Testis (tissue), 3 donors: ENCODE results near the gene ZNF667. TPM values are rescaled to one million over a fixed set of nuclear protein-coding genes. Genes with fewer than 3 reads are reported as not detected.

Experiments
- DNase-seq: peaks from one replicate; pipeline ENCODE4 v3.0.0-alpha.2; 2019
- H3K27ac ChIP-seq, 2 donors: fragments of 200-600 bp; sonication (generic); one replicate each; pipeline ENCODE4 v1.5.1; 2019
- H3K27me3 ChIP-seq: fragments of 200-600 bp; sonication (generic); one replicate; pipeline ENCODE4 v1.5.1; 2019
- H3K36me3 ChIP-seq: fragments of 200-600 bp; sonication (generic); one replicate; pipeline ENCODE4 v1.5.1; 2017; ENCODE audit warnings: low read depth; ENCODE audit errors: missing control alignments
- H3K4me1 ChIP-seq: fragments of 200-600 bp; sonication (generic); one replicate; pipeline ENCODE4 v1.5.1; 2019
- H3K4me3 ChIP-seq, 2 donors: fragments of 200-600 bp; sonication (generic); one replicate each; pipeline ENCODE4 v1.5.1; 2017 to 2019
- H3K9me3 ChIP-seq: fragments of 200-600 bp; sonication (generic); one replicate; pipeline ENCODE4 v1.5.1; 2017
- POLR2A ChIP-seq: fragments of 450-650 bp; IDR thresholded peaks from one replicate; pipeline ENCODE4 v1.6.1; 2017; ENCODE audit warnings: antibody characterized with exemption, mild to moderate bottlenecking, moderate library complexity
- WGBS, 2 donors: methylation state at CpG; one replicate each; pipeline ENCODE4 v1.1.5; 2018; 5-methylcytosine and 5-hydroxymethylcytosine counted together
- intact Hi-C: fragments of 100-400 bp; cut with DNase I; formaldehyde crosslinking; loops from one replicate; pipeline ENCODE4 v1.15.1; 2023; ENCODE audit warnings: low total_unique reads
- polyA plus RNA-seq: library from polyadenylated mRNA; stranded (reverse); fragments of 350-450 nt; fragmentation: Illumina TruSeq; extraction: RNeasy Lipid Tissue Mini Kit (QIAGEN cat#74804); gene quantifications from one replicate; pipeline ENCODE4 v1.2.3, GENCODE V29; 2014; ENCODE audit warnings: low read depth, low replicate concordance; ENCODE audit not compliant: insufficient read depth
- total RNA-seq, 2 donors: library from RNA; depleted of rRNA; stranded (reverse); fragments of >200 nt; gene quantifications; one replicate each; pipeline ENCODE4 v1.2.3, GENCODE V29; 2016
- TF ChIP-seq, protein P1 (sequence below), 3 experiments: fragments of 450-650 bp in 2 of 3; fragments of 200-600 bp in 1 of 3; sonication (generic) in 1 of 3; IDR thresholded peaks; one replicate each; pipeline ENCODE4 v1.5.1; 2016 to 2019; ENCODE audit warnings: antibody characterized with exemption in 3 of 3, mild to moderate bottlenecking in 2 of 3, moderate library complexity in 1 of 3

ZNF667 gene
- total and polyA plus RNA-seq, 3 donors from 2014 or later = 7.6 to 16.5 (median 12.1) TPM

DNA sequence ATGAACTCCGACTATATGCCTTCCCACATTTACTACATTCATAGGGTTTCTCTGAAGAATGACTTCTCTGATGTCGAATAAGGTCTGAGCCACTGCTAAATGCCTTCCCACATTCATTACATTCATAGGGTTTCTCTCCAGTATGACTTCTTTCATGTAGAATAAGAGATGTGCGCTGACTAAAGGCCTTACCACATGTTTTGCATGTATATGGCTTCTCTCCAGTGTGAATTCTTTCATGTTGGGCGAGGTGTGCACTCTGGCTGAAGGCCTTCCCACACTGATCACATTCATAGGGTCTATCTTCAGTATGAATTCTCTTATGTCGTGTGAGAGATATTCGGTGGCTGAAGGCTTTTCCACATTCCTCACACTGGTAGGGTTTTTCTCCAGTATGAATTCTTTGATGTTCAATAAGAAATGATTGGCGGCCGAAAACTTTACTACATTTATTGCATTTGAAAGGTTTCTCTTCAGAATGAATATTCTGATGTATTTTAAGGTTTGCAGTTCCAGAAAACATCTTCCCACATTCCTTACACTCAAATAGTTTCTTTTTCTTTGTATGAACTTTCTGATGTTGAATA is 35.8 kb downstream of the ZNF667 start:
- H3K36me3 ChIP-seq = no peaks in the 10 kb centered on the region
- TF ChIP-seq, protein P1, sequence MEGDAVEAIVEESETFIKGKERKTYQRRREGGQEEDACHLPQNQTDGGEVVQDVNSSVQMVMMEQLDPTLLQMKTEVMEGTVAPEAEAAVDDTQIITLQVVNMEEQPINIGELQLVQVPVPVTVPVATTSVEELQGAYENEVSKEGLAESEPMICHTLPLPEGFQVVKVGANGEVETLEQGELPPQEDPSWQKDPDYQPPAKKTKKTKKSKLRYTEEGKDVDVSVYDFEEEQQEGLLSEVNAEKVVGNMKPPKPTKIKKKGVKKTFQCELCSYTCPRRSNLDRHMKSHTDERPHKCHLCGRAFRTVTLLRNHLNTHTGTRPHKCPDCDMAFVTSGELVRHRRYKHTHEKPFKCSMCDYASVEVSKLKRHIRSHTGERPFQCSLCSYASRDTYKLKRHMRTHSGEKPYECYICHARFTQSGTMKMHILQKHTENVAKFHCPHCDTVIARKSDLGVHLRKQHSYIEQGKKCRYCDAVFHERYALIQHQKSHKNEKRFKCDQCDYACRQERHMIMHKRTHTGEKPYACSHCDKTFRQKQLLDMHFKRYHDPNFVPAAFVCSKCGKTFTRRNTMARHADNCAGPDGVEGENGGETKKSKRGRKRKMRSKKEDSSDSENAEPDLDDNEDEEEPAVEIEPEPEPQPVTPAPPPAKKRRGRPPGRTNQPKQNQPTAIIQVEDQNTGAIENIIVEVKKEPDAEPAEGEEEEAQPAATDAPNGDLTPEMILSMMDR (IDR thresholded peaks at IDR 0.05) = no peak
- TF ChIP-seq POLR2A = no peak
- DNase-seq = no peak
- peaks cover 3% of the 10 kb centered on the region for H3K9me3 ChIP-seq
- H3K27ac ChIP-seq = no peak overlapping the region
- intact Hi-C loops = no loop called here
- no peaks in the 10 kb centered on the region for H3K27me3 ChIP-seq
- 94 to 97% methylated on average over 8 of the region's 8 CpGs for WGBS, 2 donors
- H3K4me3 ChIP-seq = no peak overlapping the region
- no peaks in the 10 kb centered on the region for H3K4me1 ChIP-seq

- no peak for TF ChIP-seq POLR2A
- TF ChIP-seq, protein P1 (IDR thresholded peaks at IDR 0.05) = no peak
- H3K4me3 ChIP-seq = no peak overlapping the region
- peaks cover 7% of the 10 kb centered on the region for H3K36me3 ChIP-seq
- H3K4me1 ChIP-seq = no peaks in the 10 kb centered on the region
- intact Hi-C loops = no loop called here
- WGBS, 2 donors = 94 to 95% methylated on average over 1 of the region's 1 CpG
- H3K27ac ChIP-seq = no peak overlapping the region
- DNase-seq = no peak
- H3K9me3 ChIP-seq = peaks cover 10% of the 10 kb centered on the region
- H3K27me3 ChIP-seq = no peaks in the 10 kb centered on the region
Observed at GRCh38 chr19:56423985-56424353, 53.2 kb downstream of the ZNF667 start.

GRCh38 chr19:56423276-56423984 is 53.7 kb downstream of the ZNF667 start:
- 94% methylated on average over 5 of the region's 5 CpGs for WGBS, 2 donors
- no peaks in the 10 kb centered on the region for H3K27me3 ChIP-seq
- no peak overlapping the region for H3K27ac ChIP-seq
- peaks cover 10% of the 10 kb centered on the region for H3K9me3 ChIP-seq
- no peak for TF ChIP-seq POLR2A
- TF ChIP-seq, protein P1 (IDR thresholded peaks at IDR 0.05) = no peak
- no peak overlapping the region for H3K4me3 ChIP-seq
- DNase-seq = no peak
- intact Hi-C loops = no loop called here
- no peaks in the 10 kb centered on the region for H3K4me1 ChIP-seq
- peaks cover 7% of the 10 kb centered on the region for H3K36me3 ChIP-seq

DNA sequence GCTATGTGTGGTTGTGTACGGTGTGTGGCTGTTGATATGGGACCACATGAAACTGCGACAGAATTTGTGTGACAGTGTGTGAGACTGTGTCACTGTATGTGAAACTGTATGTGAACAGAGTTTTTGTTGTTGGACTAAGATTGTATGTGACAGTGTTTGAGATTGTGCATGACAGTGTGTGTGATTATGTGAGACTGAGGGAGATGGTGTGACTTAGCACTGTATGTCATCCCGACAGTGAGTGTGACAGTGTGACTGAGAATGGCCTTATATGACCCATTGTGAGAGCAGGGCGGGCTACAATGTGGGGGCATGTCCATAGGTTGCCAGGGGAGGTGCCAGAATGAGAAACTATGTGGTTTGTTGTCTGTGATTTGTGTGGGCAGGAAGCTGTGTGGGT is 72.1 kb downstream of the ZNF667 start:
- DNase-seq = no peak
- no peak for TF ChIP-seq POLR2A
- Histone ChIP-seq H3K27me3 (no peaks in the 10 kb centered on the region), H3K27ac (no peak overlapping the region), H3K36me3 (peaks cover 4% of the 10 kb centered on the region), H3K9me3 (no peaks in the 10 kb centered on the region), H3K4me3 (no peak overlapping the region), H3K4me1 (peaks cover 13% of the 10 kb centered on the region)
- intact Hi-C loops = no loop called here
- WGBS, 2 donors = 76% methylated on average over 4 of the region's 4 CpGs

DNA sequence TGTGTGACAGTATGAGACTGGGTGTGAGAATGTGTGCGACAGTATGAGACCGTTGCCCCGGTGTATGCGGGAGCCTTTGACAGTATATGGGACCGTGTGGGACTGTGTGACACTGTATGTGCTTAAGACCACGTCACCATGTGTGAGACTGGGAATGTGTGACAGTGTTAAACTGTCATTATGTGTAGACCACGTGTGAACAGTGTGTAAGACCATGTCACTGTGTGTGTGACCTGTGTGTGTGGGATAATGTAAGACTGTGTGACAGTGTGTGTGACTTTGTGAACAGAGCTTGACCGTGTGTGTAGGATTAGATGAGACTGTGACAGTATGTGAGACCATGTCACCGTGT is 72.5 kb downstream of the ZNF667 start:
- WGBS, 2 donors = 47 to 54% methylated on average over 9 of the region's 9 CpGs
- DNase-seq = no peak
- H3K27me3 ChIP-seq = no peaks in the 10 kb centered on the region
- intact Hi-C loops = no loop called here
- H3K27ac ChIP-seq = peak overlapping the region in 1 of 2 donors; percentile 98
- H3K9me3 ChIP-seq = no peaks in the 10 kb centered on the region
- peaks cover 13% of the 10 kb centered on the region for H3K4me1 ChIP-seq
- H3K4me3 ChIP-seq = peak overlapping the region; percentile 89 to 90
- peaks cover 4% of the 10 kb centered on the region for H3K36me3 ChIP-seq
- TF ChIP-seq POLR2A = no peak
- TF ChIP-seq, protein P1 (IDR thresholded peaks at IDR 0.05) = no peak
